ENCODE data around the gene CBLN4.

The CBLN4 gene

GRCh38 chr20:55977690-55978459 is 27.4 kb downstream of the CBLN4 start:
- no peaks in the 10 kb centered on the region for H3K4me1 Mint-ChIP-seq (ENCODE audit: low read depth)

GRCh38 chr20:55974491-55975202 is 30.7 kb downstream of the CBLN4 start:
- peaks cover 17% of the 10 kb centered on the region for H3K9me3 Mint-ChIP-seq
- H3K4me3 Mint-ChIP-seq = no peak overlapping the region
- H3K4me1 Mint-ChIP-seq (ENCODE audit: low read depth) = no peaks in the 10 kb centered on the region
- H3K36me3 Mint-ChIP-seq (ENCODE audit: low read depth) = no peaks in the 10 kb centered on the region
- no peak overlapping the region for H3K27ac Mint-ChIP-seq
- no peaks in the 10 kb centered on the region for H3K27me3 Mint-ChIP-seq (ENCODE audit: low read depth)

More at GRCh38 chr20:55977690-55978459, 27.4 kb downstream of the CBLN4 start:
- H3K27ac Mint-ChIP-seq = no peak overlapping the region
- H3K4me3 Mint-ChIP-seq = no peak overlapping the region
- H3K36me3 Mint-ChIP-seq (ENCODE audit: low read depth) = no peaks in the 10 kb centered on the region
- H3K27me3 Mint-ChIP-seq (ENCODE audit: low read depth) = no peaks in the 10 kb centered on the region
- H3K9me3 Mint-ChIP-seq = peaks cover 20% of the 10 kb centered on the region

GRCh38 chr20:55964790-55965189 is 40.5 kb downstream of the CBLN4 start:
- Mint-ChIP-seq H3K36me3 (ENCODE audit: low read depth) (no peaks in the 10 kb centered on the region), H3K4me3 (no peak overlapping the region)

GRCh38 chr20:55961376-55962330 is 43.7 kb downstream of the CBLN4 start:
- Mint-ChIP-seq H3K4me1 (ENCODE audit: low read depth) (no peaks in the 10 kb centered on the region), H3K27ac (no peak overlapping the region), H3K36me3 (ENCODE audit: low read depth) (no peaks in the 10 kb centered on the region), H3K9me3 (peaks cover 13% of the 10 kb centered on the region), H3K4me3 (no peak overlapping the region), H3K27me3 (ENCODE audit: low read depth) (no peaks in the 10 kb centered on the region)

More at GRCh38 chr20:55964790-55965189, 40.5 kb downstream of the CBLN4 start:
- no peaks in the 10 kb centered on the region for H3K27me3 Mint-ChIP-seq (ENCODE audit: low read depth)
- H3K27ac Mint-ChIP-seq = no peak overlapping the region
- H3K4me1 Mint-ChIP-seq (ENCODE audit: low read depth) = no peaks in the 10 kb centered on the region
- H3K9me3 Mint-ChIP-seq = peaks cover 21% of the 10 kb centered on the region

GRCh38 chr20:55953201-55953600 is 52.1 kb downstream of the CBLN4 start:
- Mint-ChIP-seq H3K9me3 (peaks cover 22% of the 10 kb centered on the region), H3K4me1 (ENCODE audit: low read depth) (no peaks in the 10 kb centered on the region), H3K27me3 (ENCODE audit: low read depth) (no peaks in the 10 kb centered on the region), H3K4me3 (no peak overlapping the region), H3K36me3 (ENCODE audit: low read depth) (no peaks in the 10 kb centered on the region), H3K27ac (no peak overlapping the region)

GRCh38 chr20:55947701-55948100 is 57.6 kb downstream of the CBLN4 start:
- peaks cover 37% of the 10 kb centered on the region for H3K9me3 Mint-ChIP-seq
- H3K4me1 Mint-ChIP-seq (ENCODE audit: low read depth) = no peaks in the 10 kb centered on the region
- H3K4me3 Mint-ChIP-seq = no peak overlapping the region
- H3K27me3 Mint-ChIP-seq (ENCODE audit: low read depth) = no peaks in the 10 kb centered on the region
- H3K36me3 Mint-ChIP-seq (ENCODE audit: low read depth) = no peaks in the 10 kb centered on the region
- no peak overlapping the region for H3K27ac Mint-ChIP-seq
